HUES6 (cell line): Measurements from ENCODE around the gene LIME1.
A peak's percentile ranks its signal among the peaks of the same experiment; 100 is the strongest.

Experiments used
- H3K27ac ChIP-seq: 2 replicates; pipeline ENCODE4 v1.7.0; 2013; ENCODE audit warnings: low read depth, mild to moderate bottlenecking, low read length, inconsistent platforms
- H3K27me3 ChIP-seq: 2 replicates; pipeline ENCODE4 v1.6.1; 2013; ENCODE audit warnings: low read length; ENCODE audit not compliant: control insufficient read depth, insufficient read depth
- H3K36me3 ChIP-seq: 2 replicates; pipeline ENCODE4 v1.6.1; 2013; ENCODE audit warnings: low read length; ENCODE audit not compliant: control insufficient read depth, insufficient read depth
- H3K4me1 ChIP-seq: 2 replicates; pipeline ENCODE4 v1.6.1; 2013; ENCODE audit warnings: low read length; ENCODE audit not compliant: control insufficient read depth, insufficient read depth
- H3K4me3 ChIP-seq: 2 replicates; pipeline ENCODE4 v1.5.1; 2013; ENCODE audit warnings: low read depth, low read length
- H3K9ac ChIP-seq: one replicate; pipeline ENCODE4 v1.6.1; 2013; ENCODE audit warnings: mild to moderate bottlenecking, low read length
- H3K9me3 ChIP-seq: 2 replicates; pipeline ENCODE4 v1.6.1; 2013; ENCODE audit warnings: low read depth, low read length; ENCODE audit not compliant: control insufficient read depth, insufficient read depth

Gene LIME1, protein sequence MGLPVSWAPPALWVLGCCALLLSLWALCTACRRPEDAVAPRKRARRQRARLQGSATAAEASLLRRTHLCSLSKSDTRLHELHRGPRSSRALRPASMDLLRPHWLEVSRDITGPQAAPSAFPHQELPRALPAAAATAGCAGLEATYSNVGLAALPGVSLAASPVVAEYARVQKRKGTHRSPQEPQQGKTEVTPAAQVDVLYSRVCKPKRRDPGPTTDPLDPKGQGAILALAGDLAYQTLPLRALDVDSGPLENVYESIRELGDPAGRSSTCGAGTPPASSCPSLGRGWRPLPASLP

GRCh38 chr20:63735859-63736718, at the start of gene LIME1:
Gene LIME1 (plus strand): TSS chr20:63736664. CDS start chr20:63737550, 886 bp downstream.
- Histone ChIP-seq H3K9me3 (no peaks in the 10 kb centered on the region), H3K4me1 (peaks cover 16% of the 10 kb centered on the region), H3K36me3 (peaks cover 42% of the 10 kb centered on the region), H3K4me3 (peak within 1 kb of the TSS; percentile 59), H3K27ac (no peak within 1 kb of the TSS), H3K27me3 (peaks cover 10% of the 10 kb centered on the region), H3K9ac (peak within 1 kb of the TSS; percentile 34)

GRCh38 chr20:63687419-63688178, 48.9 kb upstream of the LIME1 start:
- no peaks in the 10 kb centered on the region for H3K27me3 ChIP-seq
- H3K36me3 ChIP-seq, result peaks cover 10% of the 10 kb centered on the region
- H3K9me3 ChIP-seq, result no peaks in the 10 kb centered on the region
- H3K4me1 ChIP-seq, result no peaks in the 10 kb centered on the region; the same call in 1 of the 2 replicates
- H3K9ac ChIP-seq, result no peak overlapping the region
- H3K4me3 ChIP-seq, result no peak overlapping the region
- no peak overlapping the region for H3K27ac ChIP-seq

DNA sequence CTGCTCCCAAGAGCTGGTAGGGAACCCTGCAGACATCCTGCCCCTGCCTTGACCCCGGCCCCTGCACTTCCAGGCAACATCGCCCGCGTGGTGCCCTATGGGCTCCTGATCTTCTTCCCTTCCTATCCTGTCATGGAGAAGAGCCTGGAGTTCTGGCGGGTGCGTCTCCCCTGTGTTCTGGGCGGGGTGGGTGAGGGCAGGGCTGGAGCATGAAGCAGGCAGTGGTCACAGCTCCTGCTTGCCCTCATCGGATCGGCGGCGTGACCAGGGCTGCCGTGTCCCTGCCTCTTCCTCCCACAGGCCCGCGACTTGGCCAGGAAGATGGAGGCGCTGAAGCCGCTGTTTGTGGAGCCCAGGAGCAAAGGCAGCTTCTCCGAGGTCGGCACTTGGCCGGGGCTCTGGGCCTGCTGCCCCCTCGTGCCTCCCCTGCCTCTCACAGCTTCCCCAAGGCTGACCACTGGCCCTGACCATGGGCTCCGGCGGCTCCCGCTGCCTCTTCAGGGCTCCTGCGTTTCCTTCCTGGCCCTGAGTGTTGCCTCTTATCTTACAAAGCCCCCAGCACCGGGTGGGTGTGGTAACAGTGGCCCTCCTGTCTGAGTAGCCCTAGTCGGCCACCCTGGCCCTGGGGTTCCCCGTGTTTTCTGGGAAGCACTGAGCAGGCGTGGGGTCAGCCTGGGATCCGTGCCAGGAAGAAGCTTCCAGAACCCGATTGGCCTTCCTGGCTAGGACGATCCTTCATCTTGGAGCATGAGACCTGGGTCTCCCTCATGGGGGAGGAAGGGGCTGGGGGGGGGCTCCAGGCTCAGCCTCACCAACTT, 48.0 kb upstream of the LIME1 start:
- Histone ChIP-seq H3K9me3 (no peaks in the 10 kb centered on the region), H3K36me3 (peaks cover 6% of the 10 kb centered on the region), H3K27me3 (no peaks in the 10 kb centered on the region), H3K4me3 (no peak overlapping the region), H3K27ac (no peak overlapping the region; the same call in 1 of the 2 replicates), H3K4me1 (no peaks in the 10 kb centered on the region), H3K9ac (no peak overlapping the region)

DNA sequence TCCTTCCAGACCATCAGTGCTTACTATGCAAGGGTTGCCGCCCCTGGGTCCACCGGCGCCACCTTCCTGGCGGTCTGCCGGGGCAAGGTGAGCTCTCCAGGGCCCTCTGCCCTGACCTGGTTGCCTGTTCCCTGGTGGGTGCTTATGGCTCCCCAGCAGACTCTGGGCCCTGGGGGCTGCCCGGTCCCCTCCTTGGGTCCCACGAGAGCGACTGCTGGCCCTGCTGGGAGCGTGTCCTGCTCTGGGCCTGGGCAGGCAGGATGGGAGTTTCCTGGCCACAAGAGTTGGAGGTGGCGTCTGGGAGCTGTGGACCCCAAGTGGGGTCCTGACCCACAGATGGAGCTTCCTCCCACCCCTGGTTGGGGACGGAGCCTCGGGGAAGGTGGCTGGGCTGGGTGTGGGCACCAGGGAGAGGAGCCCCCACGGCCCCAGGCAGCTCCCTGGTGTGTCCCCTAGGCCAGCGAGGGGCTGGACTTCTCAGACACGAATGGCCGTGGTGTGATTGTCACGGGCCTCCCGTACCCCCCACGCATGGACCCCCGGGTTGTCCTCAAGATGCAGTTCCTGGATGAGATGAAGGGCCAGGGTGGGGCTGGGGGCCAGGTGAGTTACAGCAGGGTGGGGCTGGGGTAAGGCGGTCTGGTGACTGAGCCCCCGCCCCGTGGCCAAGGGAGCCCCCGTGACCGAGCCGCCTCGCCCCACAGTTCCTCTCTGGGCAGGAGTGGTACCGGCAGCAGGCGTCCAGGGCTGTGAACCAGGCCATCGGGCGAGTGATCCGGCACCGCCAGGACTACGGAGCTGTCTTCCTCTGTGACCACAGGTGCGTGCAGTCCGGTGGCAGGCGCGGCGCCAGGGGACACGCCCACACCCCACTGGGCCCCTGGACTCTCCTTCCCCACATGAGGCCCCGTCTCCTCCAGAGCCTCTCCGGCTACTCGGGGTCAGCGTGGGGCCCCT, 47.1 kb upstream of the LIME1 start:
- H3K27ac ChIP-seq, result no peak overlapping the region
- H3K9me3 ChIP-seq, result no peaks in the 10 kb centered on the region
- no peaks in the 10 kb centered on the region for H3K4me1 ChIP-seq
- H3K9ac ChIP-seq, result no peak overlapping the region
- H3K27me3 ChIP-seq, result no peaks in the 10 kb centered on the region
- peaks cover 8% of the 10 kb centered on the region for H3K36me3 ChIP-seq
- no peak overlapping the region for H3K4me3 ChIP-seq

DNA sequence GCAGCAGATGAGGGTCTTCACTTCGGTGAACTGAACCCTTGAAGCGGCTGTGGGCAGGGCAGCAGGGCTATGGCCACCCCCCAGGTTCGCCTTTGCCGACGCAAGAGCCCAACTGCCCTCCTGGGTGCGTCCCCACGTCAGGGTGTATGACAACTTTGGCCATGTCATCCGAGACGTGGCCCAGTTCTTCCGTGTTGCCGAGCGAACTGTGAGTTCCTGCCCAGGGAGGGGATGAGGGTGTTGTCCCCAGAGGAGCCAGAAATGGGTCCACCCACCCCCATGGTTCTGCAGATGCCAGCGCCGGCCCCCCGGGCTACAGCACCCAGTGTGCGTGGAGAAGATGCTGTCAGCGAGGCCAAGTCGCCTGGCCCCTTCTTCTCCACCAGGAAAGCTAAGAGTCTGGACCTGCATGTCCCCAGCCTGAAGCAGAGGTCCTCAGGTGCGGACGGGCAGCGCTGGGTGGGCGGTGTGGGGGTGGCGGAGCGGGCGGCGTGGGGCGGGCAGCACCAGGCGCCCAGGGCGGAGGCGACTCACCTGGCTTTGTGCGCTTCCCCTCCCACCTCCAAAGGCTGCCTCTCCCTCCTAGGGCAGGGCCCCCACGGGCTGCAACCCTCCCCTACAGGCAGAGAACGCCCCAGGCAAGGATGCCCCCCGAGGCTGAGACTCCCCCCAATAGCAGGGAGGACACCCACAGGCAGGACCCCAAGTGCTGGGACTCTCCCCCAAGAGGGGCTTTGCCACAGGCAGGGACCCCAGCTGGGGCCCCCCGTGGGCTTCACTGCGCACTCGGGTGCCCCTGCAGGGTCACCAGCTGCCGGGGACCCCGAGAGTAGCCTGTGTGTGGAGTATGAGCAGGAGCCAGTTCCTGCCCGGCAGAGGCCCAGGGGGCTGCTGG, 46.2 kb upstream of the LIME1 start:
- no peak overlapping the region for H3K9ac ChIP-seq
- H3K27ac ChIP-seq, result no peak overlapping the region
- no peak overlapping the region for H3K4me3 ChIP-seq
- H3K9me3 ChIP-seq, result no peaks in the 10 kb centered on the region
- H3K27me3 ChIP-seq, result no peaks in the 10 kb centered on the region
- no peaks in the 10 kb centered on the region for H3K4me1 ChIP-seq
- H3K36me3 ChIP-seq, result peaks cover 10% of the 10 kb centered on the region

- H3K36me3 ChIP-seq, result peaks cover 10% of the 10 kb centered on the region
- H3K27me3 ChIP-seq, result no peaks in the 10 kb centered on the region
- H3K9ac ChIP-seq, result no peak overlapping the region
- peaks cover 3% of the 10 kb centered on the region for H3K4me1 ChIP-seq
- H3K4me3 ChIP-seq, result no peak overlapping the region
- no peak overlapping the region for H3K27ac ChIP-seq
- H3K9me3 ChIP-seq, result no peaks in the 10 kb centered on the region
Measured at GRCh38 chr20:63690898-63691710, 45.4 kb upstream of the LIME1 start.

DNA sequence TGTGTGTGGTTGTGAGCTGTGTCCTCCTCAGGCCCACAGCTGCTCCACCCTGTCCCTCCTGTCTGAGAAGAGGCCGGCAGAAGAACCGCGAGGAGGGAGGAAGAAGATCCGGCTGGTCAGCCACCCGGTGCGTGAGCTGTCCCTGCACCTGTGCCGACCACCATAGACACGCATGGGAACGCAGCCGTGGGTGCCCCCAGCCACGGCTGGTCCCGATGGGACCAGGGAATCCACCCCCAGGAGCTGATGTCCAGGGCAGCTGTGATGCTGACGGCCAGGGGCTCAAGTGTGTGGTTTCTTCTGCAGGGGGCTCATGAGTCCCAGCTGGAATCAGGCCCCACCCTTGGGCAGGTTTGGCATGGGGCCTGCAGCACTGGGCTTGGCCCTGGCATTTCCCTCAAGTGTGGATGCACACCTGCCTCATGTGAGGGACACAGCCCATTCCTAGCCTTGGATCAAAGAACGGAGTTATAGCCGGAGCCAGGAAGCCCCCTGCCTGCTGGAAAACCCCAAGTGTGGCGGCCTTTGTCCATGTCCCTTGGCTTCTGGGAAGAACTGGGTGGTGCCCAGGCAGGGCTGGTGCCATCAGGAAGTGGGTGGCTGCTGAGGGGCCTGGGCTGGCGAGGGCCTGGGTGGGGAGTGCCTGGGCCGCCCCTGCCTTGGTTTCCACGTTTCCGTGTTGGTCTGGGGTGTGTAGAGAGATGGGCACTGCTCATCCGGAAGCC, 44.6 kb upstream of the LIME1 start:
- Histone ChIP-seq H3K27me3 (no peaks in the 10 kb centered on the region), H3K36me3 (peaks cover 10% of the 10 kb centered on the region), H3K9ac (no peak overlapping the region), H3K9me3 (no peaks in the 10 kb centered on the region), H3K4me3 (no peak overlapping the region), H3K4me1 (peaks cover 8% of the 10 kb centered on the region), H3K27ac (no peak overlapping the region)

- Histone ChIP-seq H3K9ac (no peak overlapping the region), H3K4me1 (peaks cover 15% of the 10 kb centered on the region), H3K27ac (no peak overlapping the region), H3K36me3 (peaks cover 10% of the 10 kb centered on the region), H3K4me3 (no peak overlapping the region), H3K27me3 (no peaks in the 10 kb centered on the region), H3K9me3 (no peaks in the 10 kb centered on the region)
Measured at GRCh38 chr20:63692436-63693082, 43.9 kb upstream of the LIME1 start.
